B cell (primary cell): ENCODE results near the gene BEST1. TPM values are rescaled to one million over a fixed set of nuclear protein-coding genes. Genes with fewer than 3 reads are reported as not detected.
A peak's percentile ranks its signal among the peaks of the same experiment; 100 is the strongest.

Experiments used
- ATAC-seq: fragments of 200-7000 bp; cut with Tn5 transposase; one replicate; pipeline ENCODE4 v1.10.0; 2021; ENCODE audit warnings: low read depth, mild to moderate bottlenecking, moderate number of reproducible peaks, moderate library complexity
- CTCF ChIA-PET: fragments of 350-600 bp; sonication (Branson Sonifier 250); formaldehyde crosslinking; loops from one replicate; lab custom pipeline; 2021; ENCODE audit warnings: antibody characterized with exemption, inconsistent platforms; lab: Charles Lee
- POLR2A ChIA-PET: fragments of 350-600 bp; sonication (Branson Sonifier 250); formaldehyde crosslinking; loops from one replicate; lab custom pipeline; 2021; ENCODE audit warnings: antibody characterized with exemption; lab: Charles Lee
- DNase-seq: peaks from one replicate; pipeline ENCODE4 v3.0.0; 2013
- H2AFZ ChIP-seq: 2 replicates; pipeline ENCODE4 v1.6.1; 2012; ENCODE audit warnings: mild to moderate bottlenecking, low read depth, low read length; ENCODE audit not compliant: insufficient read depth, poor library complexity, severe bottlenecking
- H3K27ac ChIP-seq, 2 donors: 1 replicate in 1 of 2; 2 replicates in 1 of 2; pipeline ENCODE4 v1.5.1; 2012 to 2013; ENCODE audit warnings: low read length in 2 of 2, mild to moderate bottlenecking in 2 of 2, moderate library complexity in 1 of 2
- H3K27me3 ChIP-seq, 4 experiments: fragments of 200-600 bp in 1 of 4; sonication (generic) in 1 of 4; replicated peaks in 1 of 4; 1 replicate in 2 of 4; 2 replicates in 2 of 4; pipeline versions ENCODE4 v1.6.1 to v1.7.0; 2013 to 2016; ENCODE audit warnings: low read length in 3 of 4, mild to moderate bottlenecking in 2 of 4, mixed read lengths in 1 of 4, moderate library complexity in 1 of 4; ENCODE audit not compliant: insufficient read depth in 4 of 4, control insufficient read depth in 3 of 4; ENCODE audit errors: control extremely low read depth in 1 of 4
- H3K36me3 ChIP-seq, 2 experiments: replicated peaks in 1 of 2; 1 replicate in 1 of 2; 2 replicates in 1 of 2; pipeline versions ENCODE4 v1.6.1 to v1.7.1; 2013; ENCODE audit warnings: low read length in 1 of 2; ENCODE audit not compliant: insufficient read depth in 2 of 2, control insufficient read depth in 1 of 2; ENCODE audit errors: control extremely low read depth in 1 of 2, extremely low read depth in 1 of 2
- H3K4me1 ChIP-seq, 2 donors: fragments of 200-600 bp in 1 of 2; sonication (generic) in 1 of 2; 1 replicate in 1 of 2; 2 replicates in 1 of 2; pipeline versions ENCODE4 v1.5.1 to v1.6.1; 2013 to 2017; ENCODE audit warnings: low read length in 2 of 2; ENCODE audit not compliant: control insufficient read depth in 2 of 2, insufficient read depth in 2 of 2
- H3K4me2 ChIP-seq: replicated peaks from 2 replicates; pipeline ENCODE3; 2012; ENCODE audit warnings: mild to moderate bottlenecking, low read depth, low read length; ENCODE audit not compliant: poor library complexity, severe bottlenecking
- H3K4me3 ChIP-seq, 5 experiments: fragments of 200-600 bp in 1 of 5; sonication (generic) in 1 of 5; 1 replicate in 3 of 5; 2 replicates in 2 of 5; pipeline versions ENCODE4 v1.5.1 to v1.7.0; 2011 to 2016; ENCODE audit warnings: low read length in 4 of 5, mild to moderate bottlenecking in 4 of 5, low read depth in 2 of 5, control low read depth in 1 of 5, moderate library complexity in 1 of 5; ENCODE audit not compliant: insufficient read depth in 1 of 5; ENCODE audit errors: control extremely low read depth in 1 of 5, extremely low read depth in 1 of 5
- H3K79me2 ChIP-seq: fragments of 200-600 bp; sonication (generic); one replicate; pipeline ENCODE4 v1.6.0; 2016; ENCODE audit warnings: low read length; ENCODE audit not compliant: control insufficient read depth, insufficient read depth
- H3K9ac ChIP-seq: fragments of 200-600 bp; sonication (generic); 2 replicates; pipeline ENCODE4 v1.6.1; 2017; ENCODE audit warnings: mild to moderate bottlenecking, low read length, moderate library complexity
- H3K9me3 ChIP-seq, 3 donors: one replicate each; pipeline versions ENCODE4 v1.6.1 to v1.7.1; 2013; ENCODE audit warnings: low read length in 2 of 3; ENCODE audit not compliant: control insufficient read depth in 2 of 3, insufficient read depth in 1 of 3; ENCODE audit errors: control extremely low read depth in 1 of 3
- H4K20me1 ChIP-seq: 2 replicates; pipeline ENCODE4 v1.6.0; 2012; ENCODE audit warnings: mild to moderate bottlenecking, low read length; ENCODE audit not compliant: insufficient read depth, control insufficient read depth, poor library complexity, severe bottlenecking
- H3K27ac Mint-ChIP-seq: one replicate; pipeline ENCODE4 v1.8.0; 2021; ENCODE audit warnings: mixed read lengths
- H3K27me3 Mint-ChIP-seq: one replicate; pipeline ENCODE4 v1.8.0; 2021; ENCODE audit warnings: mixed read lengths
- H3K4me1 Mint-ChIP-seq: one replicate; pipeline ENCODE4 v1.8.0; 2021; ENCODE audit warnings: mixed read lengths
- H3K4me3 Mint-ChIP-seq: one replicate; pipeline ENCODE4 v1.8.0; 2021; ENCODE audit warnings: mixed read lengths
- H3K9me3 Mint-ChIP-seq: one replicate; pipeline ENCODE4 v1.8.0; 2022; ENCODE audit warnings: mixed read lengths; ENCODE audit not compliant: insufficient read depth
- EZH2 ChIP-seq: IDR thresholded peaks from 2 replicates; pipeline ENCODE4 v1.6.1; 2012; ENCODE audit warnings: borderline replicate concordance, low read depth, mild to moderate bottlenecking, moderate library complexity, low read length; ENCODE audit not compliant: insufficient read depth, poor library complexity, severe bottlenecking
- WGBS: methylation state at CpG from one replicate; pipeline ENCODE4 v1.1.5; 2013; ENCODE audit warnings: missing lambda C conversion rate; ENCODE audit not compliant: insufficient coverage; 5-methylcytosine and 5-hydroxymethylcytosine counted together
- intact Hi-C: fragments of 100-400 bp; cut with micrococcal nuclease; formaldehyde crosslinking; loops from one replicate; pipeline ENCODE4 v1.10.0; 2022
- polyA plus RNA-seq: library from polyadenylated mRNA; depleted of rRNA; stranded (reverse); fragments of >200 nt; gene quantifications from 2 replicates; pipeline ENCODE4 v1.2.3, GENCODE V29; 2012
- total RNA-seq, 2 donors: library from RNA; stranded (reverse); fragments of 120-200 nt in 1 of 2; gene quantifications; 1 replicate in 1 of 2; 2 replicates in 1 of 2; pipeline versions ENCODE4 v1.2.3 to v1.2.4, GENCODE V29; 2013 to 2022
- TF ChIP-seq, protein P1 (sequence below): fragments of 200-600 bp; IDR thresholded peaks from one replicate; pipeline ENCODE4 v1.8.0; 2022; ENCODE audit warnings: antibody characterized with exemption, mild to moderate bottlenecking

Gene BEST1
- total and polyA plus RNA-seq, 2 donors (not counting 1 experiment from before 2014, with no cell fraction given) = 0.07 to 0.99 TPM

DNA sequence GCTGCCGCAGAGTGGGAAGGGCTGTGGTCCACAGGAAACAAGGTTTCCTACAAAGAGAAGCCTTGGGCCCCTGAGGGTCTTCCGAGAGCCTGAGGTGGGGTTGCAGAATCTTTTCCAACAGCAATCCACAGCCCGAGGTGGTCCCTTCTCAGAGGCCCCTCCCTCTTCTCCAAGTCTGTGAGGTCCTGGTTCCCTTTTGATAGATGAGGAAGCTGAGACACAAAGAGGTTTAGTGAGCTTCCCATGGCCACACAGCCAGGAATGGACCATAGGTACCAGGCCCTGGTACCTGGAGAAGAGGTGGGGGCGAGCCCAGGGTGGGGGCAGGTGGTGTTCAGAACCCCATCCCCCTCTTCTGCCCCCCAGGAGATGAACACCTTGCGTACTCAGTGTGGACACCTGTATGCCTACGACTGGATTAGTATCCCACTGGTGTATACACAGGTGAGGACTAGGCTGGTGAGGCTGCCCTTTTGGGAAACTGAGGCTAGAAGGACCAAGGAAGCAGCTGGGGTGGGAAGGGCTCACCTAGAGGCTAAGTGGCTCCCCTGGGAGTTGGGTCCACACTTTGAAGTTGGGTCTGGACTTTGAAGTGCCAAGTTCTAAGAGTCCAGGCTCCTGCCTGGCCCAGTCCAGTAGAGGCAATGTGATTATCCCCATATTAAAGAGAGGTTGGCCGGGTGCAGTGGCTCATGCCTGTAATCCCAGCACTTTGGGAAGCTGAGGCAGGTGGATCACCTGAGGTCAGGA lies 7.0 kb downstream of the BEST1 start:
- Histone ChIP-seq H3K9me3 (peaks cover 0 to 15% (median 0%) of the 10 kb centered on the region in 3 donors), H3K27ac (no peak overlapping the region), H2AFZ (no peak overlapping the region), H3K4me3 (no peak overlapping the region), H3K4me2 (no peak overlapping the region), H3K79me2 (peaks cover 22% of the 10 kb centered on the region), H3K36me3 (peaks cover 0 to 11% of the 10 kb centered on the region in 2 experiments), H3K4me1 (peaks cover 20 to 27% of the 10 kb centered on the region in 2 donors), H4K20me1 (no peaks in the 10 kb centered on the region), H3K27me3 (peaks cover 0 to 24% (median 10%) of the 10 kb centered on the region in 4 experiments), H3K9ac (no peak overlapping the region)
- ATAC-seq = no peak
- DNase-seq = no peak
- TF ChIP-seq, protein P1, sequence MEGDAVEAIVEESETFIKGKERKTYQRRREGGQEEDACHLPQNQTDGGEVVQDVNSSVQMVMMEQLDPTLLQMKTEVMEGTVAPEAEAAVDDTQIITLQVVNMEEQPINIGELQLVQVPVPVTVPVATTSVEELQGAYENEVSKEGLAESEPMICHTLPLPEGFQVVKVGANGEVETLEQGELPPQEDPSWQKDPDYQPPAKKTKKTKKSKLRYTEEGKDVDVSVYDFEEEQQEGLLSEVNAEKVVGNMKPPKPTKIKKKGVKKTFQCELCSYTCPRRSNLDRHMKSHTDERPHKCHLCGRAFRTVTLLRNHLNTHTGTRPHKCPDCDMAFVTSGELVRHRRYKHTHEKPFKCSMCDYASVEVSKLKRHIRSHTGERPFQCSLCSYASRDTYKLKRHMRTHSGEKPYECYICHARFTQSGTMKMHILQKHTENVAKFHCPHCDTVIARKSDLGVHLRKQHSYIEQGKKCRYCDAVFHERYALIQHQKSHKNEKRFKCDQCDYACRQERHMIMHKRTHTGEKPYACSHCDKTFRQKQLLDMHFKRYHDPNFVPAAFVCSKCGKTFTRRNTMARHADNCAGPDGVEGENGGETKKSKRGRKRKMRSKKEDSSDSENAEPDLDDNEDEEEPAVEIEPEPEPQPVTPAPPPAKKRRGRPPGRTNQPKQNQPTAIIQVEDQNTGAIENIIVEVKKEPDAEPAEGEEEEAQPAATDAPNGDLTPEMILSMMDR = no peak
- no peak for TF ChIP-seq EZH2
- CTCF ChIA-PET = interaction anchor here (0.6 to 3.5 kb wide), 5 partner anchors 10 to 595 kb away, joined by 3 to 16 read pairs (median 4); no protein-coding TSS in a partner anchor
- POLR2A ChIA-PET = no interaction called here
- intact Hi-C loops = no loop called here
- no peaks in the 10 kb centered on the region for H3K9me3 Mint-ChIP-seq
- 100% methylated on average over 3 of the region's 7 CpGs for WGBS
- H3K4me1 Mint-ChIP-seq = peaks cover 35% of the 10 kb centered on the region
- no peak overlapping the region for H3K4me3 Mint-ChIP-seq
- no peak overlapping the region for H3K27ac Mint-ChIP-seq
- no peaks in the 10 kb centered on the region for H3K27me3 Mint-ChIP-seq

DNA sequence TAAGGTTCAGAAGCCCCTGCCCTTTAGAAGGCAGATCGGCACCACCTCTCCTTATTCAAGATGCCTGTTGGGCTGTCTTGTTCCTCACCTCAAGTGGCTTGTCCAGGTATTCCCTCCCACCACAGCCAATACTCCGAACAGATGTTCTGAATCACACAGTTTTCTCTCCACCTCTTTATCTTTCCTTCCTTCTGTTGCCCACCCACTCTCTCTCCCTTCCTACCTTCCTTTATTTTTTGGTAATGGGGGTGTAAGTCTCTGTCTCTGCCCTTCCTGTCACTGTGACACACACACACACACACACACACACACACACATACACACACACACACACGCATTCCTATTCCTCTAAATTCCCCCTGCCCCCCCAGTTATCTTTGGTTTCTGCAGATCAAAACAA lies 8.4 kb downstream of the BEST1 start:
- no peaks in the 10 kb centered on the region for H3K27me3 Mint-ChIP-seq
- peaks cover 34 to 41% of the 10 kb centered on the region in 2 donors for H3K4me1 ChIP-seq
- H3K27ac Mint-ChIP-seq = peak overlapping the region; percentile 60
- H3K4me3 Mint-ChIP-seq = no peak overlapping the region
- no peaks in the 10 kb centered on the region for H4K20me1 ChIP-seq
- no peak overlapping the region for H3K4me2 ChIP-seq
- H3K27ac ChIP-seq = no peak overlapping the region
- no peak overlapping the region for H3K4me3 ChIP-seq
- DNase-seq (no peak), ATAC-seq (no peak)
- no peak overlapping the region for H3K9ac ChIP-seq
- H2AFZ ChIP-seq = no peak overlapping the region
- ChIA-PET POLR2A (interaction anchor here (0.7 kb wide), 1 partner anchor 9 kb away, joined by 7 read pairs; no protein-coding TSS in a partner anchor), CTCF (interaction anchor here (0.9 to 2.9 kb wide), 3 partner anchors 11 to 123 kb away, joined by 4 to 16 read pairs (median 6); no protein-coding TSS in a partner anchor)
- peaks cover 0 to 15% (median 0%) of the 10 kb centered on the region in 3 donors for H3K9me3 ChIP-seq
- WGBS = 75% methylated on average over 2 of the region's 3 CpGs
- H3K27me3 ChIP-seq = peaks cover 0 to 24% (median 10%) of the 10 kb centered on the region in 4 experiments
- H3K4me1 Mint-ChIP-seq = peaks cover 49% of the 10 kb centered on the region
- intact Hi-C loops = no loop called here
- TF ChIP-seq, protein P1 = no peak
- no peak for TF ChIP-seq EZH2
- H3K9me3 Mint-ChIP-seq = no peaks in the 10 kb centered on the region
- peaks cover 0 to 14% of the 10 kb centered on the region in 2 experiments for H3K36me3 ChIP-seq
- peaks cover 28% of the 10 kb centered on the region for H3K79me2 ChIP-seq
